ENCODE data around the gene CAST.

CAST gene

DNA sequence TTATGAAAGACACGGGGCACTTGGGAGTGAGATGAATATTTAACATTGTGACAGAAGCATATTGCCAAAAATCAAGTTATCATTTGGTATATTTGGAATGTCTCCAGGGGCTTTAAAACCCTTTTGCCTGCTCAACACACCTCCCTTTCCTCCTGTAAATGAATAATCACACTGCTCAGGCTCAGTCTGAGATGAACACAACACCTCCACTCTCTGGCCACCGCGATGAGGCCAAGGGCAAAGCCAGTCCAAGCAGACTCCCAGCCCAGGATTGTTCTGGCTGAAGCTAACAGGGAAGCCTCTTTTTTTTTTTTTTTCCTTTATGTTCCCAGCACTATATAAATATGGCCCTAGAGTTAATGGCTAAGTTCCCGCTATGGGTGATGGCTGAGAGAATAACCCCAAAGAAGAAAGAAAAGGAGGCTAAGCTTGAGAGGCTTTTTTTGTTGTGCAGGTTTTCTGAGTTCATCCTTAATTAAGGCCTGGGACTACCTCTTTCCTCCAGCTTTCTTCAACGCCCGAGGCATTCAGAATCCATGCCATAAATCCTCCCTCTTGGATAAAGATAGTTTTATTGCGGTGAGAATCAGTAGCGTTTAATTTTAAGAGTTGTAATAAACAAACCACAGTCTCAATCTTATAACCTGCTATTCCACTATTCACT lies 156.1 kb downstream of the CAST start:
- DNase-seq (ENCODE audit: low read depth): no peak

DNA sequence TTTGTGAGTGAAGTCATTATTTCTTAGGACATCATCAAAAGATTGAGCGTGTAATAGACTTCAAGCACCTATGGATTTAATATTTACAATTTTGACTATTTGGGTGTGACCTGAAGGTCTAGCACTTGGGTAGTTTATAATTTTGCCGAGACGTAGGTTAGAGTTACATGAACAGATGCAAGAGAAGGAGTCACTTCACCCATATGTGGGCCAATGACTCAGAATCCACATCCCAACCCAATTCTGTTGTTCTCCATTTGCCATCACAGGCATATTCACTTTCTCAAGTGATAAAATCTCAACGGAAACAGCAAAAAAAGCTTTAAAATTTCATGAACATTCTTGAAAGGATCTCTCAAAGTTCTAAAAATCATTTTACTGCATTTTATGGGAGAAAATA lies 157.6 kb downstream of the CAST start:
- DNase-seq (ENCODE audit: low read depth): no peak

- DNase-seq (ENCODE audit: low read depth): no peak
These were observed 159.2 kb downstream of the CAST start for GRCh38 chr5:96821260-96821916.

- DNase-seq (ENCODE audit: low read depth): no peak
These were observed 160.7 kb downstream of the CAST start for GRCh38 chr5:96822686-96823459.

DNA sequence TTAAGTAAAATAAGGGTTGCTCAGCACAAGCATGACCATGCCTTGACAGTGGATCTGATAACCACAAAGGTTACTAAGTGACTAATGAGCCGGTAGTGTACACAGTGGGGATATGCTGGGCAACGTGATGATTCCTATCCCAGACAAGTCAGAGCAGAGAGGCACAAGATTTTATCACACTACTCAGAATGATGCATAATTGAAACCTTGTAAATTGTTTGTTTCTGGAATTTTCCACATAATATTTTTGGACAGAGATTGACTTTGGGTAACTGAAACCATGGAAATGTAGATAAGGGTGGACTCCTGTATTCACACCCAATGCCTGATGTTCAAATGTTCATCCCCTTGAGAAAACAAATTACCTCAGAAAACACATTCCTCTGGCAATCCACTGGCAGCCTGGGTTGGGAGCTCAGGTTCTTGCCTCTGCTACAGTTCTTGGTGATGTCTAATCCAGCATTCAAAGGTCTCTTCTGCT lies 161.8 kb downstream of the CAST start:
- peak; percentile 72 for DNase-seq (ENCODE audit: low read depth)

Data from stromal cell of bone marrow (primary cell).